Right renal cortex interstitium (tissue), 3 donors: ENCODE data around the gene ADK. TPM values are rescaled to one million over a fixed set of nuclear protein-coding genes. Genes with fewer than 3 reads are reported as not detected.
"Not testable (repeated sequence)": the region's sequence is repeated elsewhere in the genome, so short reads cannot be mapped to it uniquely, and the experiment has no call there.

ENCODE experiments used
- DNase-seq, 3 donors: peaks; one replicate each; pipeline ENCODE4 v3.0.0-alpha.2; 2013; ENCODE audit warnings: low read depth in 3 of 3, low spot score in 2 of 3
- polyA plus RNA-seq, 3 donors: library from polyadenylated mRNA; unstranded; fragments of 120-200 nt; gene quantifications; one replicate each; pipeline ENCODE4 v1.2.1, GENCODE V29; 2013; ENCODE audit not compliant: insufficient read length in 3 of 3

Gene ADK
- polyA plus RNA-seq, 3 donors, result 31.3 to 34.8 (median 32.9) TPM

GRCh38 chr10:74140553-74140952, 10.5 kb upstream of the ADK start:
- DNase-seq, result no peak

GRCh38 chr10:74145133-74145532, 5.9 kb upstream of the ADK start:
- DNase-seq, result peak in 2 of 3 donors; percentile 49 to 62

GRCh38 chr10:74146980-74147379, 4.0 kb upstream of the ADK start:
- DNase-seq, result not testable (repeated sequence)

GRCh38 chr10:74150204-74150989, 624 bp upstream of the ADK start, which contains the start of gene AP3M1:
TSS of gene AP3M1 (minus strand) at chr10:74150828. CDS start at chr10:74138379, 12,449 bp downstream.
- peak in 1 of 3 donors; percentile 99 for DNase-seq

DNA sequence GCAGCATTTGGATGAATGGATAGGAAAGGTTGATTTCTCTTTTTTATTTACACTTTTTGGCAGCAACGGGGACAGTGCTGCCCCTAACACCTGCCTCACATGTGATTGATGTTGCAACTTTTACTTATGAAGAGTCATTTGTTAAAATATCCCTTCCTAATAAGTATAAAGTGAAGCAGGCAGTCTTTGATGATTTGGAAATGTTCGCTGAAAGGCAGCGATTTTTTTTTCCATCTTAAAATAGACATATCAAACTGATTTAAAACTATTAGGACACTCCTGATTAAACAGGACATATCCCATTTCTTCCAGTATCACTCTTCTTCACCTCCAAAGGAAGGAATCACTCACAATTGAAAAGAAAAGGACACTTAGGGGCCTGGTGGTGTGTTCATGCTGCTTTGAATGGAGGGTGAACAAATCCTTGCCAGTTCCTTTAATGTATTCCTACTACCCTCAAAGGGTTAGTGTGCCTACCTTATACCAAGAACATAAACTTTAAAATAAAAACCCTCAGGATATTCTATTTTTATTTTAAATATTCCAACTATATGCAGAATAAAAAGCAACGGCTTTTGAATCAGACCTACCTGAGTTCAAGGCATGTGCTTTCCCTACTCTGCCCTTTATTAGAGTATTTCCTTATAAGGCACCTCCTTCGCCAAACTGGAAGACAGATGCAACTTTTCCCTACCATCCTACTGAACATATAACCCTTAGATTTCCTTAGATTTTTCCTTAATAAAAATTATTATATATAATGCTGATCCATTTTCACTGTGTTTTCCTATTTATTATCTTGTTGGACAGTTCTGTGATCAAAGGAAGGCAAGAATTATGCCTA, 1.1 kb downstream of the ADK start:
- DNase-seq, result no peak

GRCh38 chr10:74153123-74153522, 2.1 kb downstream of the ADK start:
- DNase-seq, result no peak

DNA sequence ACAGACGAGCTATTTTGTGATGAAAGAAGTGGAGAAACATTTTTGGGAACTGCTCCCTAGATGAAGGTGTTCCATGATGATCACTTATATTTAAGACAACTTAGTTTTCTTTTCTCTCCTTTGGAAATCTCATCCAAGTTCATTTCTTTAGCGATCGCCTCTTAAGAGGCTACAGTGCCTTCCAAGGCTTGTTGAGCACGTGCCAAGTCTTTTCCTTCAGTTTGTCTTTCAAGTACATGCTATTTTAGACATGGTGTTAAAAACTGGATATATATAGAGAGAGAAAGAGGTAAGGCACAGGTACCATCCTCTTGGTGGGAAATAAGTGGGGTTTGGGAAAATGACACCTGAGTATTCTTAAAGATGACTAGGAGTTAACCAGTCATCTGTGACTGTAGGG, 2.7 kb downstream of the ADK start:
- no peak for DNase-seq

GRCh38 chr10:74156919-74157289, 5.9 kb downstream of the ADK start:
- DNase-seq, result no peak

DNA sequence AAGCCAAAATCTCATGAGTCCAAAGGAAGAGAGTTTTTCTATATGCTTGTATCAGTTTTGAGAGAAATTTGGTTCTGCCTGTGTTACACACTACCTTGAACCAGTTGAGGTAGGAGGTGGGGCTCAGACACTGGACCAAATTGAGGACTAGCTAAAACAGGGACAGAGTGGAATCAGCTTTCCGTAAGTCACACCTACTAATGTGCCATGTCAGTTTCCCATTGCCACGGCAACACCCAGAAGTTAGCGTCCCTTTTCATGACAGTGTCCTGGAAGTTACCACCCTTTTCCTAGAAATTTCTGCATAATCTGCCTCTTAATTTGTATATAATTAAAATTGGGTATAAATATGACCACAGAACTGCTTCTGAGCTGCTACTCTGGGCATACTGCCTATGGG, 9.0 kb downstream of the ADK start:
- DNase-seq, result no peak

GRCh38 chr10:74163319-74164068, 12.5 kb downstream of the ADK start:
- DNase-seq, result no peak

DNA sequence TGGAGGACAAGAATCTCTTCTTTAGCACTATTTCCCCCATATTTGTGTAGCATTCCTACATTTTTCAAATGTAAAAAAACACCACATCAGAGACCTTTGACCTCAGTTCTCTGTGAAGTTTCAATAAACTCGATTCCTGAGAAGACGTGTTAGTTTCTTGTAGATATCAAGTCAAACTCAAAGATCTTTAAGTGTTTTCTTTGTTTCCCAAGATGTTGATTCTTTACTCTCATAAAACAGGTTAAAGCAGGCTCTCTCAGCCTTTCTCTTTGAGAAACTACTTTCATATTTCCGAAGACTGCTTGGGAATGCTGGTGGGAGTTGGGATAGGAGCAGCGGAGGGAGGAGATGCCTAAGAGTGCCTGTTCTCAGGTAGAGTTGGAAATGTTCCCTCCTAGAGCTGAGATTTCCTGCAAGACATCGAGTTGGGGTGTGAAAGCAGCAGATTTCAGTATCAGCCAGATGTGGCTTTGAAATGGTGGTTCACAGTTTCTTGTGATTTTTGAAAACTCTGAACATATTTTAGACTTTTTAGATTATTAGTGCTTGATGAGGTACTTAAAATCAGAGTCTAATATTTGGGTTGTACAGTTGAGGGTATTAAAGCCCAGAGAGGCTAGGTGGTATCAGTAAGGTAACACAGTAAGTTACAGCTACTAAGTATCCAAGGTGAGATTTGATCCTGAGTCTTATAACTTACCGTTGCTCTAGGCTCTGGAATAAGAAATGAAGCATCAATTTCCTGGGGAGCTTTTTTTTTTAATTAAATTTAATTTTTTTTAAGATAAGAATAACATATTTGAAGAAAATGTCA, 13.9 kb downstream of the ADK start:
- no peak for DNase-seq

GRCh38 chr10:74165530-74165901, 14.5 kb downstream of the ADK start:
- DNase-seq, result no peak

GRCh38 chr10:74167443-74167842, 16.4 kb downstream of the ADK start:
- DNase-seq, result no peak

- DNase-seq, result no peak
Observed at GRCh38 chr10:74171625-74172024, 20.6 kb downstream of the ADK start.

- DNase-seq, result no peak
Observed at GRCh38 chr10:74174521-74174920, 23.5 kb downstream of the ADK start.

GRCh38 chr10:74175510-74176379, 24.7 kb downstream of the ADK start:
- no peak for DNase-seq

- DNase-seq, result peak; percentile 76 to 84 (median 80)
Observed at GRCh38 chr10:74176380-74177139, 25.5 kb downstream of the ADK start.

DNA sequence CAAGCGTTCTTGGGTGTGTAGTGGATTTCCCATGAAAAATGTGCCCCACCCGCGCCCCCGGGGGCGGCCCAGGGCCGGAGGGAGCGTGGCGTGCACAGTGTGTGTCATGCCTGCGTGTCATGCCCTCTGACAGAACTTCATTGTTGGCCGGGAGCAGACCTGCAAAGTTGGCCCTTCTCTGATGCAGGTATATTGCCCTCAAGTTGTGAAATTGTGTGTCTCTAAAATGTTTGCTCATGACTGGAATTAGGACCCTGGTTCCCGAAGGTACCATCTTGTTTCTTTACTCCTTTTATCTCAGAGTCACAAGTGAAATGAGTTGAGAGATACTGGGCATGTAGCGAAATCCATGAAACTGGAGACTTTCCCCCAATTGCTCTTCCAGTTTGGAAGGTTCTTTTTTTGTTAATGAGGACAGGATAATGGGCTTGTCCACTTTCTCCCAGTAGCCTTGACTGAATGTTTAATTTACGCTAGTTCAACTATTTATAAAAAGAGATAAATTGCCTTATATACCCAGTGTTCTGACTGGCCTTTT, 26.2 kb downstream of the ADK start:
- DNase-seq, result no peak
